HG03103 (cell line): ENCODE data around the gene PPP1R2.
"Not testable (repeated sequence)": the region's sequence is repeated elsewhere in the genome, so short reads cannot be mapped to it uniquely, and the experiment has no call there.

Experiments
- ATAC-seq: cut with Tn5 transposase; IDR thresholded peaks from one replicate; pipeline ENCODE4 v1.9.1; 2021; ENCODE audit warnings: low read depth; ENCODE audit not compliant: unreplicated experiment

PPP1R2 gene

GRCh38 chr3:195540511-195540910 is 2.6 kb downstream of the PPP1R2 start:
- no peak for ATAC-seq

- no peak for ATAC-seq
These were observed 3.1 kb downstream of the PPP1R2 start for GRCh38 chr3:195540027-195540426.

GRCh38 chr3:195539479-195539878 is 3.6 kb downstream of the PPP1R2 start:
- no peak for ATAC-seq

GRCh38 chr3:195537995-195538394 is 5.1 kb downstream of the PPP1R2 start:
- ATAC-seq = no peak

- no peak for ATAC-seq
These were observed 7.8 kb downstream of the PPP1R2 start for GRCh38 chr3:195535293-195535692.

GRCh38 chr3:195532834-195533233 is 10.3 kb downstream of the PPP1R2 start:
- ATAC-seq = no peak

- no peak for ATAC-seq
These were observed 10.8 kb downstream of the PPP1R2 start for GRCh38 chr3:195532345-195532744.

- no peak for ATAC-seq
These were observed 11.4 kb downstream of the PPP1R2 start for GRCh38 chr3:195531683-195532082.

- ATAC-seq = no peak
These were observed 16.6 kb downstream of the PPP1R2 start for GRCh38 chr3:195526492-195526891.

GRCh38 chr3:195524171-195524896 is 18.8 kb downstream of the PPP1R2 start:
- no peak for ATAC-seq

- ATAC-seq = no peak
These were observed 20.7 kb downstream of the PPP1R2 start for GRCh38 chr3:195522254-195523023.

- no peak for ATAC-seq
These were observed 26.1 kb downstream of the PPP1R2 start for GRCh38 chr3:195517030-195517429.

GRCh38 chr3:195514610-195515235 is 28.4 kb downstream of the PPP1R2 start:
- not testable (repeated sequence) for ATAC-seq

GRCh38 chr3:195512798-195513345 is 30.3 kb downstream of the PPP1R2 start:
- no peak for ATAC-seq

- ATAC-seq = no peak
These were observed 32.0 kb downstream of the PPP1R2 start for GRCh38 chr3:195511136-195511535.

- no peak for ATAC-seq
These were observed 34.9 kb downstream of the PPP1R2 start for GRCh38 chr3:195508185-195508584.

- no peak for ATAC-seq
These were observed 67.5 kb downstream of the PPP1R2 start for GRCh38 chr3:195475614-195476013.

GRCh38 chr3:195475116-195475515 is 68.0 kb downstream of the PPP1R2 start:
- not testable (repeated sequence) for ATAC-seq

- ATAC-seq = no peak
These were observed 74.3 kb downstream of the PPP1R2 start for GRCh38 chr3:195468841-195469240.

- no peak for ATAC-seq
These were observed 74.7 kb downstream of the PPP1R2 start for GRCh38 chr3:195468391-195468776.
